HepG2 (cell line): Measurements from ENCODE around the gene GPX7. TPM values are rescaled to one million over a fixed set of nuclear protein-coding genes. Genes with fewer than 3 reads are reported as not detected.

Experiments
- ATAC-seq: fragments of 200-7000 bp; cut with Tn5 transposase; 3 replicates; pipeline ENCODE4 v1.9.1; 2020; ENCODE audit warnings: mild to moderate bottlenecking, moderate library complexity
- BruUV-seq: library from RNA; stranded (reverse); fragments of 400-500 nt; replicated peaks from 2 replicates; lab custom pipeline; 2021; lab: Mats Ljungman, UMichigan
- CTCF ChIA-PET: fragments of 300-600 bp; formaldehyde crosslinking; extraction: SDS; loops from one replicate; lab custom pipeline; 2021; ENCODE audit warnings: low total read pairs, inconsistent platforms, low intra/inter-chr PET ratio; lab: Yijun Ruan, JAX
- POLR2A ChIA-PET: fragments of 350-600 bp; sonication (Branson Sonifier 250); formaldehyde crosslinking; loops from one replicate; lab custom pipeline; 2020; ENCODE audit warnings: antibody characterized with exemption, inconsistent platforms; lab: Yijun Ruan, JAX
- DNase-seq: peaks from one replicate; pipeline ENCODE4 v3.0.0-alpha.2; 2015; ENCODE audit warnings: low spot score
- FAIRE-seq: peaks from 3 replicates; lab custom pipeline; 2011; peaks lifted over from hg19 to GRCh38; lab: Jason Lieb, UNC
- H2AFZ ChIP-seq: one replicate; pipeline ENCODE4 v1.6.1; 2011; ENCODE audit warnings: low read length, inconsistent platforms
- H3K27ac ChIP-seq: fragments of 300-600 bp; 3 replicates; pipeline ENCODE4 v1.8.0; 2011; ENCODE audit warnings: mixed run types, mild to moderate bottlenecking, mixed read lengths, low read length, inconsistent platforms; ENCODE audit not compliant: insufficient read depth; ENCODE audit errors: extremely low read length
- H3K27me3 ChIP-seq, 2 experiments: fragments of 200-600 bp in 1 of 2; 2 replicates in 1 of 2; 3 replicates in 1 of 2; pipeline versions ENCODE4 v1.6.0 to v1.8.0; 2011; ENCODE audit warnings: low read length in 2 of 2, mild to moderate bottlenecking in 2 of 2, moderate library complexity in 2 of 2, inconsistent platforms in 1 of 2; ENCODE audit not compliant: insufficient read depth in 2 of 2, control insufficient read depth in 1 of 2
- H3K36me3 ChIP-seq, 2 experiments: fragments of 200-600 bp in 1 of 2; replicated peaks in 1 of 2; 2 replicates in 1 of 2; 3 replicates in 1 of 2; pipeline versions ENCODE4 v1.5.1 to v1.8.0; 2011; ENCODE audit warnings: low read length in 2 of 2, inconsistent platforms in 1 of 2; ENCODE audit not compliant: insufficient read depth in 2 of 2, control insufficient read depth in 1 of 2
- H3K4me1 ChIP-seq: 2 replicates; pipeline ENCODE4 v1.5.1; 2012; ENCODE audit warnings: low read length, inconsistent platforms; ENCODE audit not compliant: insufficient read depth
- H3K4me2 ChIP-seq: 2 replicates; pipeline ENCODE4 v1.6.0; 2011; ENCODE audit warnings: low read depth, low read length, inconsistent platforms
- H3K4me3 ChIP-seq, 3 experiments: fragments of 200-600 bp in 1 of 3; sonication (generic), shearing (Covaris generic) in 1 of 3; replicated peaks in 1 of 3; 2 replicates each; pipeline ENCODE4 v1.5.1; 2011 to 2016; ENCODE audit warnings: low read length in 3 of 3, inconsistent platforms in 2 of 3, low read depth in 2 of 3, mild to moderate bottlenecking in 2 of 3, control low read depth in 1 of 3, mixed read lengths in 1 of 3; ENCODE audit not compliant: insufficient read depth in 1 of 3
- H3K79me2 ChIP-seq: one replicate; pipeline ENCODE4 v1.6.1; 2011; ENCODE audit warnings: low read length, inconsistent platforms; ENCODE audit not compliant: insufficient read depth
- H3K9ac ChIP-seq: 2 replicates; pipeline ENCODE4 v1.6.0; 2011; ENCODE audit warnings: mild to moderate bottlenecking, low read depth, low read length, inconsistent platforms; ENCODE audit not compliant: insufficient read depth
- H3K9me3 ChIP-seq: 2 replicates; pipeline ENCODE4 v1.5.1; 2012; ENCODE audit warnings: mild to moderate bottlenecking, low read length
- H4K20me1 ChIP-seq: 2 replicates; pipeline ENCODE4 v1.6.0; 2011; ENCODE audit warnings: inconsistent platforms, mild to moderate bottlenecking, low read length, moderate library complexity; ENCODE audit not compliant: insufficient read depth
- JDP2 ChIP-seq: sonication (generic); formaldehyde crosslinking; IDR thresholded peaks from 2 replicates; pipeline ENCODE4 v1.8.1; 2022; ENCODE audit warnings: missing genetic modification reagents, borderline replicate concordance
- TCF12 ChIP-seq, 2 experiments: fragments of 450-650 bp in 1 of 2; sonication (generic) in 1 of 2; formaldehyde crosslinking in 1 of 2; IDR thresholded peaks; 2 replicates each; pipeline versions ENCODE4 v1.6.1 to v1.8.0; 2017 to 2022; ENCODE audit warnings: antibody characterized with exemption in 1 of 2, mild to moderate bottlenecking in 1 of 2, missing genetic modification reagents in 1 of 2, moderate library complexity in 1 of 2
- whole genome bisulfite sequencing: methylation state at CpG from one replicate; pipeline ENCODE4 v1.1.6; 2017; ENCODE audit warnings: low lambda C conversion rate; 5-methylcytosine and 5-hydroxymethylcytosine counted together
- in situ Hi-C: cut with HindIII; loops from 2 replicates; pipeline ENCODE4 v1.10.0; 2017; ENCODE audit warnings: low pct_unique_long_range_greater_than_20kb; ENCODE audit not compliant: extremely low pct_ligation_motif_present
- intact Hi-C: fragments of 100-400 bp; cut with micrococcal nuclease; formaldehyde crosslinking; loops from one replicate; pipeline ENCODE4 v1.10.0; 2022; ENCODE audit not compliant: unreplicated experiment
- polyA plus RNA-seq, 8 experiments: library from polyadenylated mRNA; depleted of rRNA in 3 of 8; stranded (reverse) in 7 of 8; unstranded in 1 of 8; fragments of >200 nt; fragmentation: Illumina TruSeq in 4 of 8; extraction: Trizol in 4 of 8; gene quantifications; 2 replicates each; pipeline versions ENCODE4 v1.2.1 to v1.2.3, GENCODE V29; 2011 to 2016; ENCODE audit warnings: low read depth in 4 of 8, missing spikeins in 1 of 8, mixed read lengths in 1 of 8; ENCODE audit not compliant: insufficient read depth in 1 of 8
- total RNA-seq, 5 experiments: library from RNA; depleted of rRNA; stranded (reverse); fragments of >200 nt; fragmentation: Illumina TruSeq; extraction: Trizol; gene quantifications; 2 replicates each; pipeline ENCODE4 v1.2.3, GENCODE V29; 2016; ENCODE audit warnings: low read depth in 1 of 5
- TF ChIP-seq, protein P1 (sequence below): sonication (generic); formaldehyde crosslinking; IDR thresholded peaks from 2 replicates; pipeline ENCODE4 v1.4.0; 2020; ENCODE audit warnings: missing genetic modification reagents
- TF ChIP-seq, protein P2 (sequence below): sonication (generic); formaldehyde crosslinking; IDR thresholded peaks from 2 replicates; pipeline ENCODE4 v1.8.0; 2022; ENCODE audit warnings: mild to moderate bottlenecking, missing genetic modification reagents

GPX7 gene
- total and polyA plus RNA-seq, 2 of the 13 experiments (the other 11 are each of a cell fraction or from before 2014, with no cell fraction given): 14.1 to 16.2 TPM

DNA sequence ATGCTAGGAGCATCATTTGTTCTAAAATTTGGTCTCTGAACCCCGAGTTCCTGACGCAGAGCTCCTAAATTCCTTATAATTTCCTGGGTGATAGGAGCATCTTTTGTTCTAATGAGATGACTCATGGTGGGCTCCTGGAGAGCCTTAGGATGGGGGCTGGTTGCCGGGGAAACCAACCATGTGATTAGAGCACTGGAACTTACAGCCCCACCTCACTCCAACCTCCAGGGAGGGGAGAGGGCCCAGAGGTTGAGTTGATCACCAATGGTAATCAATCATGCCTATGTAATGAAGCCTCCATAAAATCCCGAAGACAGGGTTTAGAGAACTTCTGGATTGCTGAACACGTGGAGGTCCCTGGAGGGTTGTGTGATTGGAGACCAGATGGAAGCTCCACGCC, 38.5 kb downstream of the GPX7 start:
- no peak overlapping the region for H3K27ac ChIP-seq
- intact Hi-C loops: no loop called here
- H3K79me2 ChIP-seq: no peaks in the 10 kb centered on the region
- peaks cover 33% of the 10 kb centered on the region for H3K4me1 ChIP-seq
- H2AFZ ChIP-seq: no peak overlapping the region
- no peaks in the 10 kb centered on the region for H4K20me1 ChIP-seq
- no TSS peak for BruUV-seq
- in situ Hi-C loops: no loop called here
- H3K9me3 ChIP-seq: no peaks in the 10 kb centered on the region
- H3K36me3 ChIP-seq: no peaks in the 10 kb centered on the region
- no peak overlapping the region for H3K4me2 ChIP-seq
- CTCF ChIA-PET: no interaction called here
- FAIRE-seq: no peak
- H3K4me3 ChIP-seq: no peak overlapping the region
- no peaks in the 10 kb centered on the region; a peak in 1 of 5 replicates for H3K27me3 ChIP-seq
- POLR2A ChIA-PET: no interaction called here
- no peak for ATAC-seq
- 53% methylated on average over 5 of the region's 6 CpGs for WGBS
- no peak for DNase-seq
- no peak for TF ChIP-seq TCF12 (IDR thresholded peaks at IDR 0.05)
- no peak for TF ChIP-seq TCF12 (CRISPR knock-in tag; IDR thresholded peaks at IDR 0.05)
- TF ChIP-seq JDP2 (CRISPR knock-in tag): no peak
- TF ChIP-seq, protein P1, sequence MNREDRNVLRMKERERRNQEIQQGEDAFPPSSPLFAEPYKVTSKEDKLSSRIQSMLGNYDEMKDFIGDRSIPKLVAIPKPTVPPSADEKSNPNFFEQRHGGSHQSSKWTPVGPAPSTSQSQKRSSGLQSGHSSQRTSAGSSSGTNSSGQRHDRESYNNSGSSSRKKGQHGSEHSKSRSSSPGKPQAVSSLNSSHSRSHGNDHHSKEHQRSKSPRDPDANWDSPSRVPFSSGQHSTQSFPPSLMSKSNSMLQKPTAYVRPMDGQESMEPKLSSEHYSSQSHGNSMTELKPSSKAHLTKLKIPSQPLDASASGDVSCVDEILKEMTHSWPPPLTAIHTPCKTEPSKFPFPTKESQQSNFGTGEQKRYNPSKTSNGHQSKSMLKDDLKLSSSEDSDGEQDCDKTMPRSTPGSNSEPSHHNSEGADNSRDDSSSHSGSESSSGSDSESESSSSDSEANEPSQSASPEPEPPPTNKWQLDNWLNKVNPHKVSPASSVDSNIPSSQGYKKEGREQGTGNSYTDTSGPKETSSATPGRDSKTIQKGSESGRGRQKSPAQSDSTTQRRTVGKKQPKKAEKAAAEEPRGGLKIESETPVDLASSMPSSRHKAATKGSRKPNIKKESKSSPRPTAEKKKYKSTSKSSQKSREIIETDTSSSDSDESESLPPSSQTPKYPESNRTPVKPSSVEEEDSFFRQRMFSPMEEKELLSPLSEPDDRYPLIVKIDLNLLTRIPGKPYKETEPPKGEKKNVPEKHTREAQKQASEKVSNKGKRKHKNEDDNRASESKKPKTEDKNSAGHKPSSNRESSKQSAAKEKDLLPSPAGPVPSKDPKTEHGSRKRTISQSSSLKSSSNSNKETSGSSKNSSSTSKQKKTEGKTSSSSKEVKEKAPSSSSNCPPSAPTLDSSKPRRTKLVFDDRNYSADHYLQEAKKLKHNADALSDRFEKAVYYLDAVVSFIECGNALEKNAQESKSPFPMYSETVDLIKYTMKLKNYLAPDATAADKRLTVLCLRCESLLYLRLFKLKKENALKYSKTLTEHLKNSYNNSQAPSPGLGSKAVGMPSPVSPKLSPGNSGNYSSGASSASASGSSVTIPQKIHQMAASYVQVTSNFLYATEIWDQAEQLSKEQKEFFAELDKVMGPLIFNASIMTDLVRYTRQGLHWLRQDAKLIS (CRISPR knock-in tag): no peak
- TF ChIP-seq, protein P2, sequence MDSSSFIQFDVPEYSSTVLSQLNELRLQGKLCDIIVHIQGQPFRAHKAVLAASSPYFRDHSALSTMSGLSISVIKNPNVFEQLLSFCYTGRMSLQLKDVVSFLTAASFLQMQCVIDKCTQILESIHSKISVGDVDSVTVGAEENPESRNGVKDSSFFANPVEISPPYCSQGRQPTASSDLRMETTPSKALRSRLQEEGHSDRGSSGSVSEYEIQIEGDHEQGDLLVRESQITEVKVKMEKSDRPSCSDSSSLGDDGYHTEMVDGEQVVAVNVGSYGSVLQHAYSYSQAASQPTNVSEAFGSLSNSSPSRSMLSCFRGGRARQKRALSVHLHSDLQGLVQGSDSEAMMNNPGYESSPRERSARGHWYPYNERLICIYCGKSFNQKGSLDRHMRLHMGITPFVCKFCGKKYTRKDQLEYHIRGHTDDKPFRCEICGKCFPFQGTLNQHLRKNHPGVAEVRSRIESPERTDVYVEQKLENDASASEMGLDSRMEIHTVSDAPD: no peak
- TF ChIP-seq, all 625 proteins: peak for 0
- no peak overlapping the region for H3K9ac ChIP-seq
